Neural cell (in vitro differentiated cells): Measurements from ENCODE around the gene AUNIP. TPM values are rescaled to one million over a fixed set of nuclear protein-coding genes. Genes with fewer than 3 reads are reported as not detected.

Experiments
- H2AFZ ChIP-seq: fragments of 200-600, 300-800 bp; sonication (generic), shearing (Covaris generic); 2 replicates; pipeline ENCODE4 v1.6.0; 2014; ENCODE audit warnings: low read depth, mild to moderate bottlenecking, antibody characterized with exemption, low read length, moderate library complexity
- H3F3A ChIP-seq: fragments of 200-600 bp; shearing (Covaris generic); 2 replicates; pipeline ENCODE4 v1.6.1; 2016; ENCODE audit warnings: mild to moderate bottlenecking, moderate library complexity, mixed read lengths, antibody characterized with exemption, low read length; ENCODE audit not compliant: insufficient read depth, poor library complexity, severe bottlenecking
- H3K27ac ChIP-seq: fragments of 200-600, 300-800 bp; sonication (generic), shearing (Covaris generic); 2 replicates; pipeline ENCODE4 v1.5.1; 2014; ENCODE audit warnings: mild to moderate bottlenecking, low read length, moderate library complexity
- H3K27me3 ChIP-seq: fragments of 300-800, 200-600 bp; sonication (generic), shearing (Covaris generic); 2 replicates; pipeline ENCODE4 v1.6.0; 2014; ENCODE audit warnings: mild to moderate bottlenecking, low read depth, low read length, moderate library complexity; ENCODE audit not compliant: insufficient read depth
- H3K36me3 ChIP-seq: fragments of 300-800, 200-600 bp; sonication (generic), shearing (Covaris generic); 2 replicates; pipeline ENCODE4 v1.5.1; 2014; ENCODE audit warnings: mild to moderate bottlenecking, antibody characterized with exemption, low read length, moderate library complexity; ENCODE audit not compliant: insufficient read depth
- H3K4me2 ChIP-seq: fragments of 300-800, 200-600 bp; sonication (generic), shearing (Covaris generic); 2 replicates; pipeline ENCODE4 v1.6.0; 2014; ENCODE audit warnings: mild to moderate bottlenecking, low read length
- H3K4me3 ChIP-seq: fragments of 300-800, 200-600 bp; sonication (generic), shearing (Covaris generic); 2 replicates; pipeline ENCODE4 v1.5.1; 2014; ENCODE audit warnings: mild to moderate bottlenecking, low read length, moderate library complexity
- H3K79me2 ChIP-seq: fragments of 200-600 bp; shearing (Covaris generic); replicated peaks from 2 replicates; pipeline ENCODE4 v1.6.0; 2014; ENCODE audit warnings: mild to moderate bottlenecking, low read length, moderate library complexity; ENCODE audit not compliant: insufficient read depth
- H3K9ac ChIP-seq: fragments of 300-800, 200-600 bp; sonication (generic), shearing (Covaris generic); 2 replicates; pipeline ENCODE4 v1.6.1; 2016; ENCODE audit warnings: mild to moderate bottlenecking, low read length, mixed read lengths
- H3K9me2 ChIP-seq: fragments of 200-600 bp; shearing (Covaris generic); 2 replicates; pipeline ENCODE4 v1.6.1; 2016; ENCODE audit warnings: mild to moderate bottlenecking, low read length, mixed read lengths; ENCODE audit not compliant: insufficient read depth
- H3K9me3 ChIP-seq: fragments of 200-600, 300-800 bp; sonication (generic), shearing (Covaris generic); 2 replicates; pipeline ENCODE4 v1.6.1; 2016; ENCODE audit warnings: mild to moderate bottlenecking, mixed run types, low read length, moderate library complexity, mixed read lengths
- H4K20me1 ChIP-seq: fragments of 200-600 bp; shearing (Covaris generic); 2 replicates; pipeline ENCODE4 v1.6.1; 2016; ENCODE audit warnings: mild to moderate bottlenecking, mixed run types; ENCODE audit not compliant: insufficient read depth
- CTCF ChIP-seq: fragments of 450-650 bp; IDR thresholded peaks from 2 replicates; pipeline ENCODE4 v1.5.1; 2014; ENCODE audit warnings: antibody characterized with exemption, mild to moderate bottlenecking, moderate library complexity; ENCODE audit not compliant: poor library complexity, severe bottlenecking
- EP300 ChIP-seq: fragments of 450-650 bp; conservative IDR thresholded peaks from 2 replicates; pipeline ENCODE4 v1.6.1; 2014; ENCODE audit warnings: antibody characterized with exemption, mild to moderate bottlenecking, moderate library complexity; ENCODE audit not compliant: poor library complexity, severe bottlenecking
- EZH2 ChIP-seq: fragments of 200-600, 300-800 bp; shearing (Covaris generic), sonication (generic); IDR thresholded peaks from 2 replicates; pipeline ENCODE4 v1.6.1; 2014; ENCODE audit warnings: antibody characterized with exemption, low read length, borderline replicate concordance, mild to moderate bottlenecking; ENCODE audit not compliant: insufficient read depth, poor library complexity, severe bottlenecking
- MXI1 ChIP-seq: fragments of 450-650 bp; conservative IDR thresholded peaks from 2 replicates; pipeline ENCODE4 v1.6.1; 2014; ENCODE audit warnings: antibody characterized with exemption, mild to moderate bottlenecking; ENCODE audit not compliant: poor library complexity, severe bottlenecking
- POLR2AphosphoS5 ChIP-seq: IDR thresholded peaks from 2 replicates; pipeline ENCODE4 v1.6.1; 2012
- RAD21 ChIP-seq: fragments of 450-650 bp; conservative IDR thresholded peaks from 2 replicates; pipeline ENCODE4 v1.6.1; 2014; ENCODE audit warnings: antibody characterized with exemption, mild to moderate bottlenecking, moderate library complexity
- REST ChIP-seq: IDR thresholded peaks from 2 replicates; pipeline ENCODE4 v1.6.1; 2012; ENCODE audit warnings: borderline replicate concordance
- SMC3 ChIP-seq: fragments of 450-650 bp; conservative IDR thresholded peaks from 2 replicates; pipeline ENCODE4 v1.6.1; 2014; ENCODE audit warnings: antibody characterized with exemption, mild to moderate bottlenecking, moderate library complexity; ENCODE audit not compliant: poor library complexity
- TAF1 ChIP-seq: IDR thresholded peaks from 2 replicates; pipeline ENCODE4 v1.6.1; 2012; ENCODE audit warnings: low read depth
- polyA plus RNA-seq: library from polyadenylated mRNA; depleted of rRNA; stranded (reverse); fragments of >200 nt; gene quantifications from 2 replicates; pipeline ENCODE4 v1.2.3, GENCODE V29; 2014

The AUNIP gene
- polyA plus RNA-seq, 1 donor from 2014 or later: 0.48 TPM

- Histone ChIP-seq H3K27ac (no peak overlapping the region), H3K9ac (no peak overlapping the region), H3K36me3 (no peaks in the 10 kb centered on the region), H3K79me2 (peaks cover 11% of the 10 kb centered on the region), H3K4me2 (no peak overlapping the region), H3K27me3 (no peaks in the 10 kb centered on the region), H3K4me3 (no peak overlapping the region), H3F3A (no peaks in the 10 kb centered on the region), H4K20me1 (no peaks in the 10 kb centered on the region), H3K9me3 (no peaks in the 10 kb centered on the region), H2AFZ (no peak overlapping the region), H3K9me2 (no peaks in the 10 kb centered on the region)
- TF ChIP-seq EZH2: no peak
- no peak for TF ChIP-seq POLR2AphosphoS5
- TF ChIP-seq MXI1: no peak
- no peak for TF ChIP-seq EP300
- TF ChIP-seq TAF1: no peak
- no peak for TF ChIP-seq CTCF
- TF ChIP-seq SMC3: no peak
- TF ChIP-seq RAD21: no peak
- TF ChIP-seq REST: no peak
Observed at GRCh38 chr1:25816112-25816718, 43.0 kb downstream of the AUNIP start.

GRCh38 chr1:25815208-25816111 lies 43.8 kb downstream of the AUNIP start:
- no peak for TF ChIP-seq RAD21
- TF ChIP-seq REST: no peak
- TF ChIP-seq EZH2: no peak
- TF ChIP-seq EP300: no peak
- TF ChIP-seq TAF1: no peak
- TF ChIP-seq POLR2AphosphoS5: no peak
- no peak for TF ChIP-seq SMC3
- no peak for TF ChIP-seq CTCF
- TF ChIP-seq MXI1: no peak
- H3K4me2 ChIP-seq: no peak overlapping the region

More at GRCh38 chr1:25815208-25816111, 43.8 kb downstream of the AUNIP start:
- Histone ChIP-seq H3F3A (no peaks in the 10 kb centered on the region), H3K9me3 (no peaks in the 10 kb centered on the region), H3K9me2 (no peaks in the 10 kb centered on the region), H4K20me1 (no peaks in the 10 kb centered on the region), H2AFZ (no peak overlapping the region), H3K27me3 (no peaks in the 10 kb centered on the region), H3K4me3 (no peak overlapping the region), H3K36me3 (no peaks in the 10 kb centered on the region), H3K27ac (no peak overlapping the region), H3K9ac (no peak overlapping the region), H3K79me2 (peaks cover 4% of the 10 kb centered on the region)
